ENCODE measurements around the gene CHST9.

CHST9 gene

GRCh38 chr18:27075828-27076227 lies 109.3 kb downstream of the CHST9 start:
- DNase-seq: no peak

GRCh38 chr18:27073404-27073830 lies 111.7 kb downstream of the CHST9 start:
- no peak for DNase-seq

- no peak for DNase-seq
These were observed 120.4 kb downstream of the CHST9 start for GRCh38 chr18:27064673-27065072.

GRCh38 chr18:27062802-27063201 lies 122.3 kb downstream of the CHST9 start:
- no peak for DNase-seq

GRCh38 chr18:27061488-27062095 lies 123.5 kb downstream of the CHST9 start:
- no peak for DNase-seq

GRCh38 chr18:27057519-27058234 lies 127.4 kb downstream of the CHST9 start:
- DNase-seq: no peak

- no peak for DNase-seq
These were observed 130.2 kb downstream of the CHST9 start for GRCh38 chr18:27054926-27055325.

GRCh38 chr18:27049969-27050368 lies 135.1 kb downstream of the CHST9 start:
- DNase-seq: no peak

GRCh38 chr18:27045342-27045741 lies 139.8 kb downstream of the CHST9 start:
- DNase-seq: no peak

GRCh38 chr18:27042177-27042576 lies 142.9 kb downstream of the CHST9 start:
- DNase-seq: no peak

GRCh38 chr18:27040796-27041195 lies 144.3 kb downstream of the CHST9 start:
- DNase-seq: no peak

- DNase-seq: no peak
These were observed 151.4 kb downstream of the CHST9 start for GRCh38 chr18:27033722-27034121.

- DNase-seq: no peak
These were observed 154.7 kb downstream of the CHST9 start for GRCh38 chr18:27030421-27030820.

GRCh38 chr18:27022477-27022876 lies 162.6 kb downstream of the CHST9 start:
- no peak for DNase-seq

GRCh38 chr18:27017901-27018500 lies 167.1 kb downstream of the CHST9 start:
- peak; percentile 30 for DNase-seq

GRCh38 chr18:27014841-27015240 lies 170.3 kb downstream of the CHST9 start:
- no peak for DNase-seq

GRCh38 chr18:27010784-27011183 lies 174.3 kb downstream of the CHST9 start:
- no peak for DNase-seq

GRCh38 chr18:27009293-27009692 lies 175.8 kb downstream of the CHST9 start:
- no peak for DNase-seq

- no peak for DNase-seq
These were observed 176.5 kb downstream of the CHST9 start for GRCh38 chr18:27008575-27008974.

GRCh38 chr18:27007880-27008279 lies 177.2 kb downstream of the CHST9 start:
- DNase-seq: no peak

- DNase-seq: no peak
These were observed 179.5 kb downstream of the CHST9 start for GRCh38 chr18:27005589-27005988.

- DNase-seq: peak; percentile 30
These were observed 180.9 kb downstream of the CHST9 start for GRCh38 chr18:27004056-27004829.

GRCh38 chr18:26999797-27000196 lies 185.3 kb downstream of the CHST9 start:
- no peak for DNase-seq

GRCh38 chr18:26993568-26993967 lies 191.5 kb downstream of the CHST9 start:
- no peak for DNase-seq
